Globus pallidus (tissue), 1 donor: ENCODE results near the gene NNAT.

Source experiments
- DNase-seq: peaks from one replicate; pipeline ENCODE4 v3.0.0-alpha.2; 2015; ENCODE audit warnings: low spot score

The NNAT gene

DNA sequence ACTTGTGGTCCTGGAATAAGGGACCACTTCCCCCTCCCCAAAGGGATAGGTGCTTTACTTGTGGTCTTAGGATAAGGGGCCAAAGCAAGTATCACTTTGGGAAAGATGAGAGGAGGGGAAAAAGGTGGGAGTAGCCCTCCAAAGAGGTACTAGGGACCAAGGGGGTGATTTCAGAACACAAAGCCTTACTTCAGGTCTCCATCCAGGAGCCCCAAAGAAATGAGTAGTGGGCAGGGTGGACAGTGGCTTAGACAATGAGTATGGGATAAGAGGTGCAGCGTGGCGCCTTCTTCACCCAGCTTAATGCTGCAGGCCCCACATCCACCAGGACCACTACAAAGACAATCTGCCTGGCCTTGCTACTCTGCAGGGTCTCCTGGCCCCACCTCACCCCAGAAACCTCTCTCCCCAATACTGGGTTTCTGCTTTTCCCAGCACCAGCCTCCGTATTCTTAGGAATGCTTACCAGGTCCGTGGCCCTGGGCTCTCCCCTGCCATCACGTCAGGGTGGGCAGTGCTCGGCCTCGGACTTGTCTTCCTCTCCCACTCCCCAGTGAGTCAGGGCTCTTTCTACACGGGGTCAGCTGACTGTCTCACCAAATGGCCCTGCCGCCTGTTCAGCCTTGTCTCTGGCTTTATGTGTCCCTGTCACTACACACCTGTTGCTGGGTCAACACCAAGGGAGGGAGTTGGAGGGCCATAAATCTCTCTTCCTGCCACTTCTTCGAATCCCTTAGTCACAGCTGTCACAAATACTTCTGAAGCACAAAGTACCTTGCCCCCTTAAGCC lies 3.1 kb downstream of the NNAT start:
- DNase-seq: no peak

- DNase-seq: no peak
These were observed 4.0 kb downstream of the NNAT start for GRCh38 chr20:37524859-37525708.

DNA sequence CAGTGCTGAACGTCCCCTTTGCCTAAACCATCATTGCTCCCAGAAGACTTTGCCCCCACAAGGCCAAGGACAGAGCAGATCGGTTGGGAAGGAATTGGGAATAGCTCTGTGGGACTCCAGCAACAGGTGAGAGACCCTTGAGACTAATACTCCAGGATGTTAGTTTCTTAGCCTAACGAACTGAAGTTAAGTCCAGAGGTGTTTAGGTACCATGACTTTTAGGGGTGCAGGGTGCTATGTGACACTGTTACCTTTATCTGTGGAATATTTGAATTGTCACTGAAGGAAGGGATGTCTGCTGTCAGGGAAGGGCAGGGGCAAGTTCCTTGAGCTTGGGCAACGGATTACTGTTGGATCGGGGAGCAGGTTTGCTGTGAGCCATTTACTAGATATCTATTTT lies 4.8 kb downstream of the NNAT start:
- DNase-seq: no peak

DNA sequence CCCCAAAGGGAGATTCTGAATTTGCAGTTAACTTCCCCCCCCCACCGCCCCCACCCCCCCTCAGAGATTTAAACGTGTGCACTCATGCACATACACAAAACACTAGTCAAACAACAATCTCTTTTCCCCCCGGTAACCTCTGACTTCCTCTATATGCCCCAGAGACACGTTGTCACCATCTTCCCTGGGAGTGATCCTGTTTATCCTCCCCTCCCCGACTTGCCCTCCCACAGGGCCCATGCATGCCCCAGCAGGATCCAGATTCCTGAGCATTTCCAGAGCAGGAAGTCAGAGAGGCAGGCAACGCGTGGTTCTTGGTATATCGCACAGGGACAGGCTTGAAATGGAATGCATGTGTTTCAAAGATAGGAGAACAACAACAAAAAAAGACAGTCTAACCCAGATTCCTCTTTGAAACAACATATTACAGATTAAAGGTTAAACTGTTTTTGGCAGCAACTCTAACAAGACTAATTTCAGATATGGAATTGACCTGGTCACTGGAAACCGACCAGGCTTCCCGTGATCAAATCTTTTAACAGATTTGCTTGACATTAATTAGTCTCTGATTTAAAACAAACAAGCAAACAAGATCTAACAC lies 5.3 kb downstream of the NNAT start:
- DNase-seq: no peak

DNA sequence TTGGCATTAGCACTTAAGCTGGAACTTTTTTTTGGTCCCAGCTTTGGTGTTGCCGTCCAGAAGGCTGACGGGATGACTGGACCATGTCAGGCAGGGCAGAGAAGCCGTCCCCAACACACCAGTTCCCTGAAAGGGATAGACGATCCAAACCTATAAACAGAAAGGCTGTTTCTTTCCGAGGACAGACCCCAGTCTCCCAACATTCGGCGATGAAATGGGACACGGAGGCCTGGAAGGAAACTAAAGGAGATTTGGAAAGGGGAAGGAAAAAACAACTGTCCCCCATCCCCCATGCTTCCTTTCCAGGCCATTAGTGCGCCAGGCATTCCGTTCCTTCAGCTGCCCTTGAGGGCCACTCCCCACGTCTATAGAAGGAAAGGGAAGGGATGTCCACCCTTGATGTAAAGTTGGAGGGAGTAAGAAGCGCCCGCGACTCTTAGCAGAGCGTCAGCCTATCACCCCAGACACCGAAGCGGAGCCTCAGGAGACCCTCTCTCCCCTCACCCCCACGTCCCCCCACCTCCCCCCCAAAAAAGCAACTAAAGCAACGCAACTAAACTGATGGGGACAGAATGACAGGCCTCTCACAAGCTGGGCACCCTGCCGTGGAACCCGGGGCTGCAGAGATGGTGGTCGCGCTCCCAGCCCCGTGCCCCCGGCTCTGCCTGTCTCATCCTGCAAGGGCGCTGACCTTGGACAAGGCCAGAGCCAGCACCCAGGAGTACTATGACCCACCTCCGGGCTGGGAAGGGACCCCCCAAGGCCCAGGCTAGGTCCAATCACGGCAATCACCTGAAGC lies 6.0 kb downstream of the NNAT start:
- no peak for DNase-seq

- DNase-seq: peak; percentile 83
These were observed 6.8 kb downstream of the NNAT start, which contains the start of gene BLCAP for GRCh38 chr20:37527638-37528445. Gene BLCAP, minus strand, starts transcription at chr20:37527876. Its CDS starts 8,702 bp downstream, at chr20:37519174.

- no peak for DNase-seq
These were observed 7.6 kb downstream of the NNAT start for GRCh38 chr20:37528446-37529213.

DNA sequence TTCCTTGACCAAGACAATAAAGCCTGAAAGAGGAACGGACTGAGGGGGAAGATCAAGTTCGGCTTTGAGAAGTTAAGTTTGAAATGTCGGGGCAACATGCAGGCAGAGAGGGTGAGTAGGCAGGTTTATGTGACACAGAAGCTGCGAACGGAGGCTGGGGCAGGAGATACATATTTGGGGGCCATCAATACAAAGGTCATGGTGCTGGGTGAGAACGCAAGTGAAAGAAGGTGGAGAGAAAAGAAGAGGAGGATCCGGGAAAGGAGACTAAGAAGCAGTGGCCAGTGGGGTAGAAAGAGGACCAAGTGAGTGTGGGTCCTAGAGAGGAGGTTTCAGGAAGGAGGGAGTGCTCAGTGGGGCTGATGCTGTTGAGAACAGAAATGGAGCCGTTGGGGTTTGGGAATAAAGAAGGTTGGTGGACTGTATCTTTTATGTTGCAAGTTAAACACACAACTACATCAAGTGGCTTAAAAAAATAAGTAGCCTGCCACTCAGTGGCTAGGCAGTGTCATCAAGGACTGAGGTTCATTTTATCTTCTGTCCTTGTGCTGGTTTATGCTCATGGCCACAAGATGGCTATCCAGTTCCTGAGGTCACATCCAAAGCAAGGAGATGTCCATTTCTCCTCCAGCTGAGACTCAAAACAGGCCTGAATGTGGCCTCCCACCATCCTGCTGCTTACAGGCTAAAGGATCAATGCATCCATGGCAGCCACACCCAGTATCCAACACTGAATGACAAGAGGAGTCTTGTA lies 8.3 kb downstream of the NNAT start:
- no peak for DNase-seq

DNA sequence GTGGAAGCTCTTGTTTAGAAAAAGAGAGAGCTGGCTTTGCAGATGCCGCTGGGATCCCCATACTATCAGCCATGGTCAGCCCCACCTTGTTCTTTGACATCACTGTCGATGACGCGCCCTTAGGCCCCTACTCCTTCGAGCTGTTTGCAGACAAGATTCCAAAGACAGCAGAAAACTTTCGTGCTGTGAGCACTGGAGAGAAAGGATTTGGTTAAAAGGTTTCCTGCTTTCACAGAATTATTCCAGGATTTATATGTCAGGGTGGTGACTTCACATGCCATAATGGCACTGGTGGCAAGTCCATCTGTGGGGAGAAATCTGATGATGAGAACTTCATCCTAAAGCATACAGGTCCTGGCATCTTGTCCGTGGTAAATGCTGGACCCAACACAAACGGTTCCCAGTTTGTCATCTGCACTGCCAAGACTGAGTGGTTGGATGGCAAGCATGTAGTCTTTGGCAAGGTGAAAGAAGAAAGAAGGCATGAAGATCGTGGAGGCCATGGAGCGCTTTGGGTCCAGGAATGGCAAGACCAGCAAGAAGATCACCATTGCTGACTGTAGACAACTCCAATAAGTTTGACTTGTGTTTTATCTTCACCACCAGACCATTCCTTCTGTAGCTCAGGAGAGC lies 9.0 kb downstream of the NNAT start:
- DNase-seq: no peak

- DNase-seq: no peak
These were observed 9.6 kb downstream of the NNAT start for GRCh38 chr20:37530696-37531095.

- no peak for DNase-seq
These were observed 10.8 kb downstream of the NNAT start for GRCh38 chr20:37531856-37532255.

DNA sequence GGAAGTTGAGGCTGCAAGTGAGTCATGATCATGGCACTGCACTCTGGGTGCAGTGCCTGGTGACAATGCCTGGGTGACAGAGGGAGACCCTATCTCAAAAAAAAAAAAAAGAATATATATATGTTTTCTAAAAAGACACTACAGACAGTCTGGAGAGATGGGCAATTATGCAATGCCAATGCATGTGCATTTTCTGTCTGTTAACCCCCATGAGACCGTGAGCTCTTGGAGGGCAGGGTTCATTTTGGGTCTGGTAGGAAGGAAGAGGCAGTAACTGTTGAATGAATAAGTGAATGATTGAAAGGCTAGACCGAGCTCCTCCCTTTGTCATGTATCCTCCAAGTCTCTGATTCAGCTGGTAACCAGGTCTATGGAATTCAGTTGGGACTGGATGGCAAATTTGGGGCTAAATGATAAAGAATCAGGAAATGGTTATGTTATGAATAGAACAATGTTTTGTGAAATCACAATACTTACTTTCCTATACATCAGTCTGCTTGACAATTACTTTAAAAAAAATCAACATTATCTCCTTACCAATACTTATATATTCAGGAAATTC lies 12.2 kb downstream of the NNAT start:
- DNase-seq: no peak

DNA sequence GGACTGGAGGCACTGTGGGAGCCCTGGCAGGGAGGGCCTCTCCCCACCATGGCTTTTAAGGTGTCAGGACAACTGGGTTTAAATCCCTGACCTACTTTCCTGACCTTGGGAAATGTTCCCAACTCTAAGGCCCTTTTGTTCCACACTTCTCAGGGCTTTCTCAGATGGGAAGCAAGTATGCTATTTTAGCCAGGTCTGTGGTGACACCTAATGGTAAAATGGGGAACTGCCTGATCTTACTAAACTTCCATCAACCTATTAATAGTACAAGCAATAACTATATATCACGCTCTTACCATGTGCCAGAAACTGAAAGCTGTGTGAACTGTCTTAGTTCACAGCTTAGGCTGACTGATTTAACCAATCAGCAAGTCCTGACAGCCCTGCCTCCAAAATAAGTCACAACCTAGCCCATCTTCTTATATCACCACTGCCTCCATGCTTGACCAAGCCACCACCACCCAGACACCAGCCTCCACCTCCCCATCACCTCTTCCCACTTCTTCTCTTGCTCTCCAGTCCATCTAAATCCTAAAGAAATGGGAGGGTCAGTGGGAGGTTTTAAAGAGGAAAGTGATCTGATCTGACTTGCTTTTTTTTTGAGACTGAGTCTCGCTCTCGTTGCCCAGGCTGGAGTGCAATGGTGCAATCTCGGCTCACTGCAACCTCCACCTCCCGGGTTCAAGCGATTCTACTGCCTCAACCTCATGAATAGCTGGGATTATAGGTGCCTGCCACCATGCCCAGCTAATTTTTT lies 13.5 kb downstream of the NNAT start:
- DNase-seq: peak; percentile 78

GRCh38 chr20:37535443-37536132 lies 14.5 kb downstream of the NNAT start:
- no peak for DNase-seq

DNA sequence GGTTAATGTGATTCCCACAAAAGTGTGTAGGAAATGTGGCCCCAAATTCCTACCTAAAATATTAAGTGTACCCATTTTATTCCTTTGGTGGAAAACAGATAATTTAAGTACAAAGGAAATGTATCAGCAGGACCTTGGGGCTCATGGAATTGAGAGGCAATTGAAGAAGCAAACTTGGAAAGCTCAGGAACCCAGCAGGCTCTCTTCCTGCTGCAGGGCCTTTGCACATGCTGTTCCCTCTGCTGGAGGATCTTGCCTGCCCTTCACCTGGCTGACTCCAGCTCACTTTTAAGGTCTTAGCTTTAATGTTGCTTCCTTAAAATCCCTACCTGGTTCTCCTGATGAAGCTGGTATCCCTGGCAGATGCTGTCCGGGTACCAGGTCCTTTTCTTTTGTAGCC lies 16.5 kb downstream of the NNAT start:
- no peak for DNase-seq

DNA sequence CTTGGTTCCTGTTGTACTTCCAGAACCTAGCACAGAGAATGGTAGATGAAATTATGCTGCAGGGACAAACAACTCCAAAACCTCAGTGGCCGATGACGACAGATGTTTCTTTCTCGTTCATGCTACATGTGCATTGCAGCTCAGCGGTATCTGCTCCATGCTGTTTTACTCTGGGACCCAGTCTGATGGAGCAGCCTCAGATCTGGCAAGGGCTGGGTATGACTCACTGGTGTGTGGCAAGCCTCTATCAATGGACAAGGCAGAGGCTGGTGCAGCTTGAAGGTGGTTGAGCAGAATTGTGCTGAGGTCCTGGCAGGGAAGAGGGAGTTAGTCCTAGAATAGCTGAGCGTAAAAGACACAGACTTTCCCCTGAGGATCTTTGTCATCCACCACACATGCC lies 17.0 kb downstream of the NNAT start:
- DNase-seq: no peak

DNA sequence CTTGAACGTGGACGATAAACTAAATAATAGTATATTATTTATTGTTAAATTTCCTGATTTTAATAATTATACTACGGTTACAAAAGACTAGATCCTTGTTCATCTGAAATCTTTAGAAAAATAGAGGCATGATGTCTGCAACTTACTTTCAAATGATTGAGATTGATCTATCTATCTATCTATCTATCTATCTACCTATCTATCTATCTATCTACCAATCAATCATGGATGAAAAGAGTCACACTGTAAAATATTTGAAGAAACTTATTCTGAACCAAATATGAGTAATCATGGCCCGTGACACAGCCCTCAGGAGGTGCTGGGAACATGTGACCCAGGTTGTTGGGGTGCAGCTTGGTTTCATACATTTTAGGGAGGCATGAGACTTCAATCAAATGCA lies 18.4 kb downstream of the NNAT start:
- no peak for DNase-seq
